ENCODE data around the gene TTC13.
A peak's percentile ranks its signal among the peaks of the same experiment; 100 is the strongest.

Gene TTC13

DNA sequence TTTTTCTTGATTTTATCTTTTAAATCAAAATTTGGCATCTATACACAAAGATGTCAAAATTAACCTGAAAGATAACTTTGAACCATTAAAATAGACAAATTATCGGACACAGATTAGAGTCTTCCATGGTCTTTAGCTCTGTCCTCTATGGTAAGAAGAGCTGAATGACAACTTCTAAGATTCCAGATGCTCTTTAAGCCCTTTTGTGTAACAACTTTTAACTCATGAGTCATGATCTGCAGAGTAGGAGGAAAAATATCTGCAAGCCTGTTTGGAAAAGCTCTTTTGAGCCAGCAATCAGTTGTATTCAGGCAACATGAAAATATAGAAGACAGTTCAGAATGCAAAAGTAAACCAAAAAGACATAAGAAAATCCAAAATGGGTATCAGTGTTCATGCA lies 37.8 kb downstream of the TTC13 start:
- DNase-seq, result no peak

DNA sequence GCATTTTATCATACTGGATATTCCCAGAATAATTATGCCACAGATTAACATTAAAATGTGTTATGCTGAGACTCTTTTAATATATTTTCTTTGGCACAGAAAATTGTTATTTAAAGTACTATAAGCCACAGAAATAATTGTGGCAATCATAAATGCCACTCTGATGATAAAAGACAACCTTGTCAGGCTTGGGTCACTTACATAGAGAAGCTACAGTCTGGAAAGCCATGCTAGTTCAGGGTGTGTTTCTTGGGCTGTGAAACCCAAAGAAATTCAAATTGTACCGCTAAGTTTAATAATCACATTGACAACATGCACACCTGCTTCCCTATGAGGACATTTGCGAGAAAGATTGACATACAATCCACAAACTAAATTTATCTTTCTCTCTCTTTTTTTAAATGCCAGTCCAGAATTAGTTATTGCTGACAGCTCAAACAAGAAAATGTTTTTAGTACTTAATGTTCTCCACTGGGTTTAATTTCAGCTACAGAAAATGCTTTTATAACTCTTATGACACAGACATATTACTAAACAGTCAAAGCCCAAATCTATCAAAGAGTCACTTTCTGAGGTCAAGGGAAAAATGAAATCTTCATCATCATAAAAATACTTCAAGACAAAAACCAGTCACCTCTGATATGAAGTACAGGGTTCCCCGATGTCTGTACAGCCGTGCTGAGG lies 38.7 kb downstream of the TTC13 start:
- DNase-seq, result no peak

- DNase-seq, result no peak
These were observed 39.7 kb downstream of the TTC13 start for GRCh38 chr1:230938924-230939368.

- DNase-seq, result no peak
These were observed 41.3 kb downstream of the TTC13 start for GRCh38 chr1:230937371-230937770.

DNA sequence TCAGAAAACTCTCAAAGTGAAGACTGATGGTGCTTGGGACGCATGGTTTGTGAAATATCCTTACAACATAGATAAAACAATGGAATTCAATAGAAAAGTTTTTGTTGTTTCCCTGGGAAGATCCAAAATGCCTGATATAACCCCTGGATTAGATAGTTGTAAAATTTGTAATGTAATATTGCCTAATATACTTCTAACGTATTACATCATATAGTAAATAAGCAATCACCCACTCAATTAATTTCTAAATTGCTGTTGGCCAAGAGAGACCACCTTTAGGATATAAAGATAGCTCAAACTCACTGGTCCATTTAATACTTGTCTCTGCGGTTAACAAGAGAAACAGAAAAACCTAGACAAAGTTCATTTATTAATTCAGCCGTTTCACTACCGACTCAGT lies 42.2 kb downstream of the TTC13 start:
- DNase-seq, result no peak

DNA sequence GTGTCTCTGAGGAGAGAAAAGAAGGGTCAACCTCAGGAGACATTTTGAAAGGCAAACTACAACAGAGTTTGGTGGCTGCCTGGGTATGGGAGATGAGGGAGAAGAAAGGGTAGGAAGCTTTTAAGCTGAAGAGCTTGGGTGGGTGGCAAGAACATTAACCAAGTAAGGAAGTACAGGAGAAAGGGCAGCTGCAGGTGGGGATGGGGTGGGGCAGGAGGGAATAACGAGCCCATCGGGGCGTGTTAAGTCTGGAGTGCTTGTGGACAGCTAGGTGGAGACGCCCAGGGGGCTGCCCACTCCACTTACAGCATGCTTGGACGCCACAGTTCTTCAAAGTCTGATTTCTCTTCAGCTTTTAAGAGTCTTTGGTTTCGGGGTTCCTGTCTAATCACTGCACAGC lies 42.8 kb downstream of the TTC13 start:
- DNase-seq, result no peak

- DNase-seq, result no peak
These were observed 47.7 kb downstream of the TTC13 start for GRCh38 chr1:230930986-230931385.

GRCh38 chr1:230926182-230926581 lies 52.5 kb downstream of the TTC13 start:
- no peak for DNase-seq

GRCh38 chr1:230925608-230926007 lies 53.1 kb downstream of the TTC13 start:
- DNase-seq, result no peak

- DNase-seq, result no peak
These were observed 55.5 kb downstream of the TTC13 start for GRCh38 chr1:230923176-230923575.

DNA sequence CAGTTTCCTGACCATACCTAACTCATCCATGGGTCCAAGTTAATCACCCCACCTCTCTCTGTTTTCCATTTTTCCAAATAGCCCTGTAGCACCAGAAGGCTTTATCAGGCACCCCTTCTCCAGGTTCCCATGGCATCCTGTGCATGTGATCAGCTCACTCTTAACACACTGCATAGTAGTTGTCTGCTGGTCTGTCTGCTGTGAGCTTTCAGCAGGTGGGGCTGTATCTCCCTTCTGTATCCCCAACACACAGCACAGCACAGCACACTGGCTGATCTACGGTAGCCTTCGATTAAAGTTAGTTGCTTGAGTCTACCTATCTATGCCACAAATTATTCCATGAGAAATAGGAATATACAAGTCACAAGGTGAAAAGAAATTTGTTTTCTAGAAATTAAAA lies 56.0 kb downstream of the TTC13 start:
- DNase-seq, result no peak

DNA sequence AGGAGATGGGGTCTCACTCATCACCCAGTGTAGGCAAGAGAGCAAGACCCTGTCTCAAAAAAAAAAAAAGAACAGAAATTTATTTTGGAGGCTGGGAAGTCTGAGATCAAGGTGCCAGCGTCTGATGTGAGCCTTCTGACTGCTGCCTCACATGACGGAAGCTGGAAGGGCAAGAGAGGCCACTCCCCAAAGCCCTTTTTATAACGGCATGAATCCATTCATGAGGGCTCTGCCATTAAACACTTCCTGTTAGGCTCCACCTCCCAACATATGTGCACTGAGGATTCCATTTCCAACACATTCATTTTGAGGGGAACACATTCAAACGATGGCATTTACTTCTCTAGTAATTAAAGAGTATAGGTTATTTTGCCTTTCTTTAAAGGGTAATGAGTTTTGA lies 59.5 kb downstream of the TTC13 start:
- no peak for DNase-seq

DNA sequence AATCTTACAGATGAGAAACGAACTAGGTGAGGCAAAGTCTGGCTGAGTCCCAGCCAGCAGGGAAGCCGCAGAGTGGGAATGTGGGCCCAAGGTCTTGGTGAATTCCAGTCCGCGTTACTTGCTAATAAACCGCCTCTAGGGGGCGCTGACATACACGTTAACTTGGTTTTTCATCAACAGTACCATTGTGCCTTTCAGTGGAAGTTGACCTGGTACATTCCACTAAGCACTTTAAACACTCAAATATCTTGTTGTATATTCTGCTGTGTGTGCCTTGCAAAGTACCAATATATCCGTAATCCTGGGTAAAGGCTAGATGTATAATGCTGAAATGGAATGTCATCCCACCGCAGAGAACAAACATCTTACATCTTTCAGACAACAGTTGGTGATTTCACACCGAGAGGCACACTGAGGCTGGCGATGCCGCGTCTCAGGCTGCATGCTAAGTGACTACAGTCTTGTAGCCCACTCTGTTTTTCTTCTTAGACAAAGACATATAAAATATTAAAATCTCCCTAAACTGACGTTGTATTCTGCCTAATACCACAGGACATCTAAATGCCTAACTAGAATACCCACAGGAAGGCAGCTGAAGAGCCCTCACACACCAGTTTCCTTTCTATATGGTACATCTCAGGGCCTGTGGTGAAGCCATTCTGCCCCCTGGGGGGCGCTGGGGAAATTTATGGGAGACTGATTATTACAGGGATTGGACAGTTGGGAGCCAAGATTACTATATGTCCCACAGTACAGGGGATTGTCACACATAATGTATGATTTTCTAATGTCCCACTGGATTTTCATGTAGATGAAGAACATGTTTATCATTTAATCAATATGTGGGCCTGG lies 61.2 kb downstream of the TTC13 start:
- DNase-seq, result peak; percentile 26 to 42

GRCh38 chr1:230916587-230917283 lies 61.9 kb downstream of the TTC13 start:
- DNase-seq, result no peak

GRCh38 chr1:230915078-230915477 lies 63.6 kb downstream of the TTC13 start:
- no peak for DNase-seq

GRCh38 chr1:230913496-230913895 lies 65.2 kb downstream of the TTC13 start:
- no peak for DNase-seq

DNA sequence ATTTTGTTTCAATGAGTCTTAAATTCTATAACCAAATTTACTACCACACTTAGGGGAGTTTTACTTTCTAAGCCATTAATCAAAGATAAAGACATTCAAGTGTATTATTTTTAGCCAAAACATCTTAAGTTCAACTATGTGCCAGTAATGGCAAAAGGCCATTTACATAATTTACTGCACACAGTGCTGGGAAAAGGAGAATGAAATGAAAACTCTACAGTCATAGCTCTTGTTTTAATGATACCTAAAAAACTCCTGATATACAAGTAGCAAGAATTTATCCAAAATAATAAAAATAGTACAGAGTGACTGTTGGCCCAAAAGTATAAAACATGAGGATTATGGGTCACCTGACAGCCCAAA lies 67.9 kb downstream of the TTC13 start:
- no peak for DNase-seq

GRCh38 chr1:230909974-230910754 lies 68.5 kb downstream of the TTC13 start:
- DNase-seq, result no peak

DNA sequence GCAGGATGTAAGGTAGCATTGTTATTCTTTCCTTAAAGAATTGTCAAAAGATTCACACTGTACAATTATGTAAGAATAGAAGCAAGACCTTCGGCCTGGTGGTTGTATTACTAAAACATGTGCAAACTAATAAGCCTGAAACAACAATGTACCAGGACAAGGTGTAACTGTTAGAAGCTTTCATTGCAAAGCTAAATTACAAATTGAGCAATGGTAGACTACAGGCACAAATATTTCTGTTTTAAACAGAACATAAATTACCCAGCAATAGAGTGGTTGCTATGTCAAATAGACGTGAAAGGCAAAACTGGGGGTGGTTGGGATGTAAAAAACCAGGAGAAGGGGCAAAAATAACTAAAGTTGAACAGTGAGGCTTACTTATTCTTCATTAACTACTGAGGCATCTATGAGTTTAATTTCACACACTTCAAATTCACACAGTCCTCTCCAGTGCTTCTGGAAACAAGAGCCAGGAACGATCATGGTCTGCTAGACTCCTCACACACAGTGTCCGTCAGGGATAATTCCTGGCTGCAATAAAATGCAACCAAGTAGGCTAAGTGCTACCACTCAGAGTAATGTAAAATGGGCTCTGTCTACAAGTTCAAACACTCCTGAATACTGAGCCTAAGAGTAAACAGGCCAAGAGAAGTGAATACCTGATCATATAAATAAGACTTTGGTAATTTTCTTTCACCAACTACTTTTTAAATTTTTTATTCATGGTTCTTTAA lies 71.0 kb downstream of the TTC13 start:
- DNase-seq, result no peak

- DNase-seq, result no peak
These were observed 72.4 kb downstream of the TTC13 start for GRCh38 chr1:230906226-230906625.

DNA sequence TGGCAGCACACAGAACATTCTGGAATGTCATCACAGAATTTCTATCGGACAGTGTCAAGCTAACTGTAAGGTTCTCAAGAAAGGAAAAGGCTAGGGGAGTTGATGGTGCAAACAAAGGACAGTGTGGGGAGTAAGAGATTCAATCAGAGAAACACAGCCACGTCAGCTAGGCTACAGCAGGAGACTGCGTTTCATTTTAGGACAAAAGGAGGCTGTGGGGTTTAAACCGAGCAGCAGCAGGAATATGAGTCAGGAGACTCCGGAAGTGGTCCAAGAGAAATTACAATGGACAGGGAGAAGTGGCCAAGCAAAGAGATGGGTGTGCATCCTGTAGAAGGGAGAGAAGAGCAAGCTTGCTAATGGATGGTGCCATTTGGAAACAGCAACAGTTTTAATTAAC lies 72.9 kb downstream of the TTC13 start:
- no peak for DNase-seq

DNA sequence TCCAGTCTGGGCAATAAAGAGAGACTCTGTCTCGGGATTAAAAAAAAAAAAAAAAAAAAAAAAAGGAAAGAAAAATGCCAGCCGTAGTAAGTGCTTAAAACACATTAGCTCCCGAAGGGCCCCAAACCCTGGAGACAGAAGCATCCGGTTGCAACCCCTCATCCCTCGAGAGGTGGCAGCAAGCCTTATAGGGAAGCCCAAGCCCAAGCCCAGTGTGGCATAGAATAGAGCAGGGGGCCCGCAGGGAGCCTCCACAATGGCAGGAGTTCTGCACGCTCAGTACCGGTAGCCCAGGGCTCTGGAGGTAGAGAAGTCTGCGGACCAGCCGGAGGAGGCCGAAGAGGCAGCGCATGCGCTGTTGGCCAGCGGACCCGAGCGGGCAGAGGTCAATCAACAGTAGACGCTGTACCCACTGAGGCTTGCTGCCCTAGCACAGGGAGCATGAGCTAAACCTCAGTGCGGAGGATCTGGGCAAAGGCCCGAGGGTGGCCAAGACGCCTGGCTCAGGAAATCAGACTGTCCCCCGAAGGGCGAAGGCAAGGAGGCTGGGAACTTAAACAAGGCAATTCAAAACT lies 76.2 kb downstream of the TTC13 start:
- DNase-seq, result no peak
